Measurements from ENCODE around the gene PAIP1.
"Not testable (repeated sequence)": the region's sequence is repeated elsewhere in the genome, so short reads cannot be mapped to it uniquely, and the experiment has no call there.

Gene PAIP1

GRCh38 chr5:43515678-43516048 is 41.2 kb downstream of the PAIP1 start:
- peak overlapping the region; percentile 65 for H3K4me3 ChIP-seq (ENCODE audit: low read depth, low read length)
- no peak for TF ChIP-seq CTCF (IDR thresholded peaks at IDR 0.05; ENCODE audit: low read depth, low read length, missing control alignments)
- DNase-seq (ENCODE audit: low read depth), result no peak

GRCh38 chr5:43514816-43515677 is 41.8 kb downstream of the PAIP1 start, which contains the start of gene C5orf34:
Gene C5orf34 (minus strand): TSS chr5:43515148. CDS start chr5:43509339, 5,809 bp downstream.
- DNase-seq (ENCODE audit: low read depth), result peak; percentile 81
- no peak for TF ChIP-seq CTCF (IDR thresholded peaks at IDR 0.05; ENCODE audit: low read depth, low read length, missing control alignments)
- H3K4me3 ChIP-seq (ENCODE audit: low read depth, low read length), result peak within 1 kb of the TSS; percentile 65

- peak overlapping the region; percentile 65 for H3K4me3 ChIP-seq (ENCODE audit: low read depth, low read length)
- peak; percentile 8 for DNase-seq (ENCODE audit: low read depth)
- TF ChIP-seq CTCF (IDR thresholded peaks at IDR 0.05; ENCODE audit: low read depth, low read length, missing control alignments), result no peak
These were observed 42.4 kb downstream of the PAIP1 start for GRCh38 chr5:43514471-43514815.

GRCh38 chr5:43514025-43514424 is 42.9 kb downstream of the PAIP1 start:
- DNase-seq (ENCODE audit: low read depth), result no peak
- TF ChIP-seq CTCF (IDR thresholded peaks at IDR 0.05; ENCODE audit: low read depth, low read length, missing control alignments), result no peak
- peak overlapping the region; percentile 65 for H3K4me3 ChIP-seq (ENCODE audit: low read depth, low read length)

GRCh38 chr5:43511062-43511461 is 45.8 kb downstream of the PAIP1 start:
- not testable (repeated sequence) for DNase-seq (ENCODE audit: low read depth); H3K4me3 ChIP-seq (ENCODE audit: low read depth, low read length)

GRCh38 chr5:43498581-43498980 is 58.3 kb downstream of the PAIP1 start:
- DNase-seq (ENCODE audit: low read depth), result no peak
- H3K4me3 ChIP-seq (ENCODE audit: low read depth, low read length), result no peak overlapping the region
- no peak for TF ChIP-seq CTCF (IDR thresholded peaks at IDR 0.05; ENCODE audit: low read depth, low read length, missing control alignments)

GRCh38 chr5:43497311-43498104 is 59.4 kb downstream of the PAIP1 start:
- no peak for DNase-seq (ENCODE audit: low read depth)
- H3K4me3 ChIP-seq (ENCODE audit: low read depth, low read length), result no peak overlapping the region
- TF ChIP-seq CTCF (IDR thresholded peaks at IDR 0.05; ENCODE audit: low read depth, low read length, missing control alignments), result peak; percentile 10

All from GM12864 (cell line).